GM20431 (cell line): ENCODE measurements around the gene GEMIN7.

ENCODE experiments used
- in situ Hi-C: fragments of 300-500 bp; cut with MseI, MboI; formaldehyde crosslinking; loops from one replicate; pipeline ENCODE4 v1.15.0; 2020; ENCODE audit warnings: low sequenced_read_pairs; ENCODE audit not compliant: unreplicated experiment

The GEMIN7 gene

GRCh38 chr19:45059258-45059965 is 19.6 kb upstream of the GEMIN7 start:
- in situ Hi-C loops = no loop called here

- in situ Hi-C loops = no loop called here
Measured at GRCh38 chr19:45061965-45062364, 17.1 kb upstream of the GEMIN7 start.

GRCh38 chr19:45063851-45064801 is 14.9 kb upstream of the GEMIN7 start:
- in situ Hi-C loops = no loop called here

- in situ Hi-C loops = no loop called here
Measured at GRCh38 chr19:45066921-45067661, 12.0 kb upstream of the GEMIN7 start.

- in situ Hi-C loops = no loop called here
Measured at GRCh38 chr19:45068041-45068440, 11.0 kb upstream of the GEMIN7 start.

GRCh38 chr19:45069056-45069455 is 10.0 kb upstream of the GEMIN7 start:
- in situ Hi-C loops = no loop called here

GRCh38 chr19:45070214-45070613 is 8.8 kb upstream of the GEMIN7 start:
- in situ Hi-C loops = no loop called here

GRCh38 chr19:45070861-45071544 is 8.1 kb upstream of the GEMIN7 start:
- in situ Hi-C loops = no loop called here

GRCh38 chr19:45071545-45071938 is 7.5 kb upstream of the GEMIN7 start:
- in situ Hi-C loops = no loop called here

GRCh38 chr19:45071969-45072790 is 6.9 kb upstream of the GEMIN7 start:
- in situ Hi-C loops = no loop called here

- in situ Hi-C loops = no loop called here
Measured at GRCh38 chr19:45074744-45075300, 4.2 kb upstream of the GEMIN7 start.

- in situ Hi-C loops = no loop called here
Measured at GRCh38 chr19:45075301-45076028, 3.6 kb upstream of the GEMIN7 start.

- in situ Hi-C loops = no loop called here
Measured at GRCh38 chr19:45076029-45076850, 2.8 kb upstream of the GEMIN7 start, which contains the start of gene ZNF296. Gene ZNF296, minus strand, starts transcription at chr19:45076478. Its CDS starts 105 bp downstream, at chr19:45076373.

- in situ Hi-C loops = no loop called here
Measured at GRCh38 chr19:45076851-45077730, 2.0 kb upstream of the GEMIN7 start.

GRCh38 chr19:45078390-45079062 is 534 bp upstream of the GEMIN7 start:
- in situ Hi-C loops = no loop called here

GRCh38 chr19:45079911-45080370 is 881 bp downstream of the GEMIN7 start:
- in situ Hi-C loops = no loop called here
